Iris pigment epithelial cell (primary cell): Measurements from ENCODE around the gene CD200.

Experiments
- DNase-seq: peaks from one replicate; pipeline ENCODE4 v3.0.0-alpha.2; 2011; ENCODE audit warnings: low read depth

CD200 gene

GRCh38 chr3:112333381-112334317 is 693 bp downstream of the CD200 start:
- peak; percentile 45 for DNase-seq

- no peak for DNase-seq
Observed at GRCh38 chr3:112334691-112335433, 1.9 kb downstream of the CD200 start.

GRCh38 chr3:112335434-112335781 is 2.5 kb downstream of the CD200 start:
- DNase-seq: no peak

GRCh38 chr3:112338021-112338726 is 5.2 kb downstream of the CD200 start:
- peak; percentile 31 for DNase-seq

- DNase-seq: no peak
Observed at GRCh38 chr3:112338727-112339056, 5.7 kb downstream of the CD200 start.

GRCh38 chr3:112339134-112339533 is 6.2 kb downstream of the CD200 start:
- no peak for DNase-seq

- no peak for DNase-seq
Observed at GRCh38 chr3:112339609-112340008, 6.7 kb downstream of the CD200 start.

GRCh38 chr3:112341386-112341785 is 8.4 kb downstream of the CD200 start:
- no peak for DNase-seq

GRCh38 chr3:112345681-112346080 is 12.7 kb downstream of the CD200 start:
- no peak for DNase-seq

- DNase-seq: no peak
Observed at GRCh38 chr3:112346491-112347122, 13.7 kb downstream of the CD200 start.

GRCh38 chr3:112348943-112349342 is 16.0 kb downstream of the CD200 start:
- DNase-seq: no peak

- no peak for DNase-seq
Observed at GRCh38 chr3:112349557-112349956, 16.6 kb downstream of the CD200 start.

GRCh38 chr3:112350018-112350810 is 17.3 kb downstream of the CD200 start:
- no peak for DNase-seq

GRCh38 chr3:112351036-112351435 is 18.1 kb downstream of the CD200 start:
- no peak for DNase-seq

- DNase-seq: no peak
Observed at GRCh38 chr3:112351823-112352222, 18.9 kb downstream of the CD200 start.

GRCh38 chr3:112352720-112353119 is 19.8 kb downstream of the CD200 start:
- no peak for DNase-seq

- DNase-seq: no peak
Observed at GRCh38 chr3:112353365-112353764, 20.4 kb downstream of the CD200 start.

GRCh38 chr3:112354642-112355306 is 21.8 kb downstream of the CD200 start:
- DNase-seq: no peak

GRCh38 chr3:112355307-112355687 is 22.3 kb downstream of the CD200 start:
- no peak for DNase-seq

- no peak for DNase-seq
Observed at GRCh38 chr3:112357930-112358780, 25.2 kb downstream of the CD200 start.
